Stimulated activated CD4-positive, alpha-beta T cell treated with anti-CD3 and anti-CD28 coated beads, TNF-alpha, amount 100 ng/mL, for 48 hours (primary cell): Measurements from ENCODE around the gene ROCK2.
"Not testable (repeated sequence)": the region's sequence is repeated elsewhere in the genome, so short reads cannot be mapped to it uniquely, and the experiment has no call there.

Source experiments
- DNase-seq, 3 donors: peaks; one replicate each; pipeline ENCODE4 v3.0.0-alpha.2; 2020; ENCODE audit warnings: low read depth in 3 of 3

Gene ROCK2

GRCh38 chr2:11340717-11341116, 3.7 kb downstream of the ROCK2 start:
- DNase-seq, result no peak

- no peak for DNase-seq
Observed at GRCh38 chr2:11339508-11340083, 4.8 kb downstream of the ROCK2 start.

GRCh38 chr2:11338580-11338979, 5.9 kb downstream of the ROCK2 start:
- no peak for DNase-seq

- DNase-seq, result no peak
Observed at GRCh38 chr2:11337909-11338308, 6.5 kb downstream of the ROCK2 start.

GRCh38 chr2:11336189-11336588, 8.2 kb downstream of the ROCK2 start:
- DNase-seq, result no peak

GRCh38 chr2:11333427-11334183, 10.8 kb downstream of the ROCK2 start:
- no peak for DNase-seq

- no peak for DNase-seq
Observed at GRCh38 chr2:11332596-11332995, 11.8 kb downstream of the ROCK2 start.

- no peak for DNase-seq
Observed at GRCh38 chr2:11330457-11331142, 13.8 kb downstream of the ROCK2 start.

- no peak for DNase-seq
Observed at GRCh38 chr2:11329776-11330175, 14.7 kb downstream of the ROCK2 start.

- DNase-seq, result not testable (repeated sequence)
Observed at GRCh38 chr2:11328522-11328921, 15.9 kb downstream of the ROCK2 start.

- no peak for DNase-seq
Observed at GRCh38 chr2:11327871-11328270, 16.6 kb downstream of the ROCK2 start.

GRCh38 chr2:11326677-11327211, 17.7 kb downstream of the ROCK2 start:
- DNase-seq, result no peak

GRCh38 chr2:11325961-11326676, 18.3 kb downstream of the ROCK2 start:
- DNase-seq, result no peak

GRCh38 chr2:11321847-11322246, 22.6 kb downstream of the ROCK2 start:
- no peak for DNase-seq

GRCh38 chr2:11320698-11321492, 23.5 kb downstream of the ROCK2 start:
- DNase-seq, result no peak

- no peak for DNase-seq
Observed at GRCh38 chr2:11319939-11320338, 24.5 kb downstream of the ROCK2 start.

- DNase-seq, result no peak
Observed at GRCh38 chr2:11315074-11315705, 29.2 kb downstream of the ROCK2 start.

GRCh38 chr2:11314487-11314886, 29.9 kb downstream of the ROCK2 start:
- no peak for DNase-seq

- no peak for DNase-seq
Observed at GRCh38 chr2:11312770-11313471, 31.5 kb downstream of the ROCK2 start.

GRCh38 chr2:11311543-11311942, 32.9 kb downstream of the ROCK2 start:
- DNase-seq, result no peak
